ENCODE data around the gene TCEAL8. TPM values are rescaled to one million over a fixed set of nuclear protein-coding genes. Genes with fewer than 3 reads are reported as not detected.
A peak's percentile ranks its signal among the peaks of the same experiment; 100 is the strongest.

The TCEAL8 gene
- total RNA-seq, 1 experiment from 2014 or later, result 13.9 TPM

DNA sequence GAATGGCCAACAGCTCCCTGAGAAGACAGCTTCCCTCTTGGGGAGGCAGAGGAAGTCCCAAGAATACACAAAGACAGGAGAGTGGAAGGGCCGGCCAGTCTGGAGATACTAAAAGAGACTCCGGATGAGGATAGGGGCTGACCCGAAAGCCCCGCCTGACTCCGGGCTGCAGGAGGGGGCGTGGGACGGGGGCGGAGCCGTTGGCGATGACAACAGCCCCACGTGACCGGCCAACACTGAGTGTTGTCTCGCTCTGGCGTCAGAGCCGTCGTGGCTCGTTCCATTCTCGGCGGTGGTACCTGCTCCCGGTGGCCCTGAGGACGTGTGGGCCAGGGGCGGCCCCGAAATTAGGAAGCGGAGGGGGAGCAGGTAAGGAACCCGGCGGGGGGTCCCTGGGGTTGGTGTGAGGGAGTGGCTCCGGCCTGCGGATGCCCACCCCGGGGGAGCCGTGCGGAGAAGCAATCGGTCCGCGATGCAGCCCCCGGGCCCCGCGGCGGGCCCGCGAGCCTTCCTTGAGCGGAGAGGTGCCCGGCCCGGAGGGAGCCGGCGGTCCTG is 40.0 kb downstream of the TCEAL8 start, which contains the start of gene BEX4:
Gene BEX4 (plus strand): TSS at position 239 of the 555 bp plus-strand sequence. CDS start 1,046 bp downstream, outside the sequence.
- POLR2A ChIA-PET, result no interaction called here
- ATAC-seq, result peak; percentile 88
- CTCF ChIA-PET, result no interaction called here
- intact Hi-C loops (cut with micrococcal nuclease; ENCODE audit: unreplicated experiment) (no loop called here), in situ Hi-C loops (cut with HindIII; ENCODE audit: low pct_unique_long_range_greater_than_20kb, low sequenced_read_pairs) (no loop called here)
- H3K27me3 ChIP-seq (ENCODE audit: control insufficient read depth, insufficient read depth, low read length), result peaks cover 13% of the 10 kb centered on the region
- BruUV-seq (replicated peaks), result no TSS peak
- DNase-seq (ENCODE audit: low read depth, low spot score), result no peak
- no peak for TF ChIP-seq POLR2AphosphoS5 (IDR thresholded peaks at IDR 0.05; ENCODE audit: low read depth, low read length)
- TF ChIP-seq, protein P1, sequence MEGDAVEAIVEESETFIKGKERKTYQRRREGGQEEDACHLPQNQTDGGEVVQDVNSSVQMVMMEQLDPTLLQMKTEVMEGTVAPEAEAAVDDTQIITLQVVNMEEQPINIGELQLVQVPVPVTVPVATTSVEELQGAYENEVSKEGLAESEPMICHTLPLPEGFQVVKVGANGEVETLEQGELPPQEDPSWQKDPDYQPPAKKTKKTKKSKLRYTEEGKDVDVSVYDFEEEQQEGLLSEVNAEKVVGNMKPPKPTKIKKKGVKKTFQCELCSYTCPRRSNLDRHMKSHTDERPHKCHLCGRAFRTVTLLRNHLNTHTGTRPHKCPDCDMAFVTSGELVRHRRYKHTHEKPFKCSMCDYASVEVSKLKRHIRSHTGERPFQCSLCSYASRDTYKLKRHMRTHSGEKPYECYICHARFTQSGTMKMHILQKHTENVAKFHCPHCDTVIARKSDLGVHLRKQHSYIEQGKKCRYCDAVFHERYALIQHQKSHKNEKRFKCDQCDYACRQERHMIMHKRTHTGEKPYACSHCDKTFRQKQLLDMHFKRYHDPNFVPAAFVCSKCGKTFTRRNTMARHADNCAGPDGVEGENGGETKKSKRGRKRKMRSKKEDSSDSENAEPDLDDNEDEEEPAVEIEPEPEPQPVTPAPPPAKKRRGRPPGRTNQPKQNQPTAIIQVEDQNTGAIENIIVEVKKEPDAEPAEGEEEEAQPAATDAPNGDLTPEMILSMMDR (IDR thresholded peaks at IDR 0.05), result no peak
- no peaks in the 10 kb centered on the region for H3K36me3 ChIP-seq (ENCODE audit: control insufficient read depth, insufficient read depth, low read length)
- H3K9me3 ChIP-seq (ENCODE audit: control insufficient read depth, insufficient read depth, low read depth, low read length), result no peaks in the 10 kb centered on the region
- H3K4me3 ChIP-seq (ENCODE audit: low read depth in 2 of 2, low read length in 2 of 2), result peak within 1 kb of the TSS; percentile 50 to 58
- H3K27ac ChIP-seq (ENCODE audit: low read length), result no peak within 1 kb of the TSS
- peaks cover 5% of the 10 kb centered on the region; the same call in 1 of the 2 replicates for H3K4me1 ChIP-seq (ENCODE audit: control insufficient read depth, insufficient read depth, low read length)

DNA sequence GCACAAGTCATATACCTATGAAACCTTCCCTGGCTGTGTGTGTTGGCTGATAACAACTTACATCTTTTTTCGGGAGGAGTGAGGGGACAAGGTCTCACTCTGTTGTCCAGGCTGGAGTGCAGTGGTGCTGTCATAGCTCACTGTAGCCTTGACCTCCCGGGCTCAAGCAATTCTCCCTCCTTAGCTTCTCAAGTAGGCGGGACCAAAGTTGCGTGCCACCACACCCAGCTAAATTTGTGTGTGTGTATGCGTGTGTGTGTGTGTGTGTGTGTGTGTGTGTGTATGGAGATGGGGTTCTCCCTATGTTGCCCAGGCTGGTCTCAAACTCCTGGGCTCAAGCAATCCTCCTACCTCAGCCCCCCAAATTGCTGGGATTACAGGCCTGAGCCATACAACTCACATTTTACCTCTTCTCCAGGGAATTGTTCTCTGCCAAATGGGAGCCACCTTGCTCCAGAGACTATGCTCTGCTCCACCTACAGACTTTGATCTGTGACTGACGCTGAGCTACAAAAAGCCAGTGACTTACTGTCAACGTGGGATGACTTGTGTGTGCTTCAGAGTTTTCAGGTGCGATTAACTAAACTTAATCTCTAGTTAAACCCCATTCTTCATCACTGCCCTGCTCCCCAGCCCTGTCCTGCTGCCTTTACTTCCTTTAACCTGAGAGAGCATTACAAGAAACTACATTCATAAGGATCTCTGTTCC is 42.1 kb downstream of the TCEAL8 start:
- in situ Hi-C loops (cut with HindIII; ENCODE audit: low pct_unique_long_range_greater_than_20kb, low sequenced_read_pairs) (no loop called here), intact Hi-C loops (cut with micrococcal nuclease; ENCODE audit: unreplicated experiment) (no loop called here)
- TF ChIP-seq TCF7L2 (IDR thresholded peaks at IDR 0.05; ENCODE audit: low read depth, low read length), result no peak
- TF ChIP-seq SIN3A (IDR thresholded peaks at IDR 0.05; ENCODE audit: borderline replicate concordance, insufficient read depth, low read depth, low read length), result no peak
- no peak for TF ChIP-seq POLR2AphosphoS5 (IDR thresholded peaks at IDR 0.05; ENCODE audit: low read depth, low read length)
- TF ChIP-seq, protein P1 (IDR thresholded peaks at IDR 0.05), result no peak
- TF ChIP-seq, protein P2, sequence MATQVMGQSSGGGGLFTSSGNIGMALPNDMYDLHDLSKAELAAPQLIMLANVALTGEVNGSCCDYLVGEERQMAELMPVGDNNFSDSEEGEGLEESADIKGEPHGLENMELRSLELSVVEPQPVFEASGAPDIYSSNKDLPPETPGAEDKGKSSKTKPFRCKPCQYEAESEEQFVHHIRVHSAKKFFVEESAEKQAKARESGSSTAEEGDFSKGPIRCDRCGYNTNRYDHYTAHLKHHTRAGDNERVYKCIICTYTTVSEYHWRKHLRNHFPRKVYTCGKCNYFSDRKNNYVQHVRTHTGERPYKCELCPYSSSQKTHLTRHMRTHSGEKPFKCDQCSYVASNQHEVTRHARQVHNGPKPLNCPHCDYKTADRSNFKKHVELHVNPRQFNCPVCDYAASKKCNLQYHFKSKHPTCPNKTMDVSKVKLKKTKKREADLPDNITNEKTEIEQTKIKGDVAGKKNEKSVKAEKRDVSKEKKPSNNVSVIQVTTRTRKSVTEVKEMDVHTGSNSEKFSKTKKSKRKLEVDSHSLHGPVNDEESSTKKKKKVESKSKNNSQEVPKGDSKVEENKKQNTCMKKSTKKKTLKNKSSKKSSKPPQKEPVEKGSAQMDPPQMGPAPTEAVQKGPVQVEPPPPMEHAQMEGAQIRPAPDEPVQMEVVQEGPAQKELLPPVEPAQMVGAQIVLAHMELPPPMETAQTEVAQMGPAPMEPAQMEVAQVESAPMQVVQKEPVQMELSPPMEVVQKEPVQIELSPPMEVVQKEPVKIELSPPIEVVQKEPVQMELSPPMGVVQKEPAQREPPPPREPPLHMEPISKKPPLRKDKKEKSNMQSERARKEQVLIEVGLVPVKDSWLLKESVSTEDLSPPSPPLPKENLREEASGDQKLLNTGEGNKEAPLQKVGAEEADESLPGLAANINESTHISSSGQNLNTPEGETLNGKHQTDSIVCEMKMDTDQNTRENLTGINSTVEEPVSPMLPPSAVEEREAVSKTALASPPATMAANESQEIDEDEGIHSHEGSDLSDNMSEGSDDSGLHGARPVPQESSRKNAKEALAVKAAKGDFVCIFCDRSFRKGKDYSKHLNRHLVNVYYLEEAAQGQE (IDR thresholded peaks at IDR 0.05; ENCODE audit: insufficient read depth in 1 of 2, low read depth in 2 of 2, low read length in 1 of 2), result no peak
- POLR2A ChIA-PET, result no interaction called here
- CTCF ChIA-PET, result interaction anchor here (0.7 kb wide), 1 partner anchor 218 kb away, joined by 4 read pairs; no protein-coding TSS in a partner anchor
- ATAC-seq, result no peak
- Histone ChIP-seq H3K4me1 (ENCODE audit: control insufficient read depth, insufficient read depth, low read length) (peaks cover 5% of the 10 kb centered on the region; the same call in 1 of the 2 replicates), H3K4me3 (ENCODE audit: low read depth in 2 of 2, low read length in 2 of 2) (no peak overlapping the region), H3K27me3 (ENCODE audit: control insufficient read depth, insufficient read depth, low read length) (peaks cover 13% of the 10 kb centered on the region), H3K27ac (ENCODE audit: low read length) (no peak overlapping the region), H3K9me3 (ENCODE audit: control insufficient read depth, insufficient read depth, low read depth, low read length) (no peaks in the 10 kb centered on the region), H3K36me3 (ENCODE audit: control insufficient read depth, insufficient read depth, low read length) (no peaks in the 10 kb centered on the region)
- no peak for DNase-seq (ENCODE audit: low read depth, low spot score)
- BruUV-seq (replicated peaks), result no TSS peak

Measured in Panc1 (cell line).